ENCODE measurements around the gene PDE9A. TPM values are rescaled to one million over a fixed set of nuclear protein-coding genes. Genes with fewer than 3 reads are reported as not detected.

PDE9A gene
- total and polyA plus RNA-seq, 2 of the 4 experiments (the other 2 are of a cell fraction), result 0.89 to 0.90 TPM

GRCh38 chr21:42745511-42746239 is 92.3 kb downstream of the PDE9A start:
- no peaks in the 10 kb centered on the region for H4K20me1 ChIP-seq (ENCODE audit: insufficient read depth, low read length)
- no peak overlapping the region for H3K23ac ChIP-seq (ENCODE audit: low read depth, low read length)
- H2AK9ac ChIP-seq (replicated peaks; ENCODE audit: low read depth, low read length, poor library complexity), result no peak overlapping the region
- in situ Hi-C loops (cut with MboI; ENCODE audit: low sequenced_read_pairs), result no loop called here
- no peak overlapping the region for H2BK20ac ChIP-seq (ENCODE audit: low read depth, low read length)
- no peak overlapping the region for H4K8ac ChIP-seq (ENCODE audit: low read depth in 2 of 2, low read length in 2 of 2)
- ATAC-seq (ENCODE audit: low read depth) (no peak), DNase-seq (no peak)
- no peaks in the 10 kb centered on the region for H3K79me1 ChIP-seq (ENCODE audit: low read depth in 1 of 2, low read length in 2 of 2)
- H4K91ac ChIP-seq (ENCODE audit: insufficient read depth, low read depth, low read length), result no peak overlapping the region
- H3K18ac ChIP-seq (ENCODE audit: low read depth, low read length), result no peak overlapping the region
- no TSS peak for BruUV-seq (replicated peaks)
- H3K4ac ChIP-seq (ENCODE audit: low read depth, low read length), result no peak overlapping the region
- ChIA-PET CTCF (no interaction called here), POLR2A (ENCODE audit: unreplicated experiment) (no interaction called here)
- WGBS, 2 experiments (ENCODE audit: extremely low coverage in 2 of 2, insufficient read length in 1 of 2), result 85% methylated on average over 11 of the region's 22 CpGs; no CpG with 5 or more reads in 1 of the 2 experiments
- no peak overlapping the region for H3K9ac ChIP-seq (ENCODE audit: low read depth, low read length)
- H3K56ac ChIP-seq (ENCODE audit: extremely low read depth, insufficient read depth, low read length), result no peak overlapping the region
- no peaks in the 10 kb centered on the region for H3K9me1 ChIP-seq (ENCODE audit: insufficient read depth, low read length)
- TF ChIP-seq CTCF (conservative IDR thresholded peaks at IDR 0.05; ENCODE audit: low read depth, low read length) (no peak), SMC3 (IDR thresholded peaks at IDR 0.05; ENCODE audit: low read depth, low read length) (no peak), FOS (IDR thresholded peaks at IDR 0.05; ENCODE audit: low read depth, low read length) (no peak), NFE2L2 (IDR thresholded peaks at IDR 0.05; ENCODE audit: low read depth, low read length) (no peak)
- H3K36me3 ChIP-seq (ENCODE audit: control insufficient read depth, insufficient read depth, low read length), result no peaks in the 10 kb centered on the region
- H2AFZ ChIP-seq (replicated peaks; ENCODE audit: low read length, poor library complexity), result no peak overlapping the region
- peaks cover 2% of the 10 kb centered on the region for H3K27me3 ChIP-seq (ENCODE audit: control insufficient read depth, insufficient read depth, low read length)
- no peak overlapping the region for H3K4me3 ChIP-seq (ENCODE audit: insufficient read depth, low read depth, low read length)
- no peak overlapping the region for H3K27ac ChIP-seq (ENCODE audit: insufficient read depth, low read length)
- H2BK5ac ChIP-seq (ENCODE audit: low read depth, low read length, poor library complexity, severe bottlenecking), result no peak overlapping the region
- no peak overlapping the region for H2BK15ac ChIP-seq (ENCODE audit: low read depth, low read length)
- H2AK5ac ChIP-seq (ENCODE audit: low read depth, low read length), result no peak overlapping the region
- dilution Hi-C loops (cut with HindIII; ENCODE audit: low sequenced_read_pairs, unreplicated experiment), result no loop called here
- no peaks in the 10 kb centered on the region for H3K4me1 ChIP-seq (ENCODE audit: control insufficient read depth, insufficient read depth, low read length)
- no peaks in the 10 kb centered on the region for H3K9me3 ChIP-seq (ENCODE audit: control insufficient read depth, insufficient read depth, low read length)
- H3K14ac ChIP-seq (replicated peaks; ENCODE audit: low read depth, low read length), result no peak overlapping the region
- H4K5ac ChIP-seq (ENCODE audit: low read depth, low read length), result no peak overlapping the region
- intact Hi-C loops (cut with micrococcal nuclease), result no loop called here
- no peak overlapping the region for H2BK120ac ChIP-seq (ENCODE audit: low read depth, low read length)
- H3K4me2 ChIP-seq (ENCODE audit: low read depth, low read length), result no peak overlapping the region
